ENCODE measurements around the gene NXPE3. TPM values are rescaled to one million over a fixed set of nuclear protein-coding genes. Genes with fewer than 3 reads are reported as not detected.

NXPE3 gene
- total and polyA plus RNA-seq, 2 of the 8 experiments (the other 6 are each of a cell fraction or from before 2014, with no cell fraction given): 10.9 to 22.7 TPM

- TF ChIP-seq HDAC2 (IDR thresholded peaks at IDR 0.05; ENCODE audit: borderline replicate concordance in 1 of 2, low read depth in 2 of 2, low read length in 2 of 2) (no peak), ATF3 (IDR thresholded peaks at IDR 0.05; ENCODE audit: insufficient read depth, low read depth, low read length) (no peak), RFX5 (IDR thresholded peaks at IDR 0.05; ENCODE audit: borderline replicate concordance, low read depth, low read length) (no peak), GABPA (IDR thresholded peaks at IDR 0.05; ENCODE audit: borderline replicate concordance, insufficient read depth, low read length) (no peak), CREB1 (IDR thresholded peaks at IDR 0.05) (no peak), ZNF274 (IDR thresholded peaks at IDR 0.05; ENCODE audit: borderline replicate concordance, extremely low read depth, low read length) (no peak), KDM4A (IDR thresholded peaks at IDR 0.05; ENCODE audit: low read depth, low read length, severe bottlenecking) (no peak), TAF7 (optimal IDR thresholded peaks at IDR 0.05; ENCODE audit: borderline replicate concordance, low read depth, low read length) (no peak), TAF1 (IDR thresholded peaks at IDR 0.05; ENCODE audit: low read depth, low read length) (no peak), CBX8 (IDR thresholded peaks at IDR 0.05; ENCODE audit: borderline replicate concordance, low read depth, low read length) (no peak)
These were observed 82.9 kb downstream of the NXPE3 start (continued) for GRCh38 chr3:101861789-101862415.
